HL-60 (cell line): ENCODE results near the gene TMEM248.
"Not testable (repeated sequence)": the region's sequence is repeated elsewhere in the genome, so short reads cannot be mapped to it uniquely, and the experiment has no call there.

ENCODE experiments used
- DNase-seq, 2 experiments: peaks; one replicate each; pipeline ENCODE4 v3.0.0-alpha.2; 2010 to 2020; ENCODE audit warnings: low read depth in 1 of 2, low spot score in 1 of 2
- H3K27ac ChIP-seq: fragments of 250-450 bp; sonication (Bioruptor Pico); replicated peaks from 2 replicates; pipeline ENCODE4 v1.5.1; 2020; ENCODE audit warnings: mild to moderate bottlenecking, moderate library complexity
- H3K27me3 ChIP-seq: fragments of 250-450 bp; sonication (Bioruptor Pico); 2 replicates; pipeline ENCODE4 v1.5.1; 2021; ENCODE audit warnings: mild to moderate bottlenecking, moderate library complexity; ENCODE audit not compliant: insufficient read depth, poor library complexity, severe bottlenecking
- H3K4me3 ChIP-seq: replicated peaks from 2 replicates; pipeline ENCODE4 v1.5.1; 2011; ENCODE audit warnings: mild to moderate bottlenecking, control low read depth, low read length; ENCODE audit not compliant: insufficient read depth
- GABPA ChIP-seq: IDR thresholded peaks from 2 replicates; pipeline ENCODE4 v1.6.1; 2012; ENCODE audit warnings: low read depth
- POLR2AphosphoS5 ChIP-seq: IDR thresholded peaks from 2 replicates; pipeline ENCODE4 v1.6.1; 2012; ENCODE audit warnings: low read depth
- REST ChIP-seq: IDR thresholded peaks from 2 replicates; pipeline ENCODE4 v1.6.1; 2012; ENCODE audit warnings: low read depth; ENCODE audit not compliant: insufficient replicate concordance
- SPI1 ChIP-seq: IDR thresholded peaks from 2 replicates; pipeline ENCODE4 v1.6.1; 2012; ENCODE audit warnings: low read depth, mild to moderate bottlenecking, borderline replicate concordance
- TF ChIP-seq, protein P1 (sequence below): IDR thresholded peaks from one replicate; pipeline ENCODE4 v1.5.1; 2011; ENCODE audit warnings: low read length, control low read depth, inconsistent platforms; ENCODE audit not compliant: insufficient read depth

The TMEM248 gene

DNA sequence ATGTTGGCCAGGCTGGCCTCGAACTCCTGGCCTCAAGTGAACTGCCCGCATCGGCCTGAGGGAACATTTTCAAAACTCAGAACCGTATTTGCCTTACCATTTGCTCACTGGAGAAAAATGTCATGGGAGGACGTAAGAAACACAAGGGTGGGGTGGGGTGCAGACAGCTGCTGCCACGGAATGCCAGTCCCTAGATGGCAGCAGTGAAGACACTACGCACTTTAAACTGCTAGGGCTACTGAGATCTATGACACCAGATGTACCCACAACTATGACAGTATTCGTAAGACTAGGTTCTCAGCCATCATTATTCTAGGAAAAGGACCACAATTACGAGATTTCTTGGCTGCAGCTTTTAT lies 73.6 kb downstream of the TMEM248 start:
- TF ChIP-seq, protein P1, sequence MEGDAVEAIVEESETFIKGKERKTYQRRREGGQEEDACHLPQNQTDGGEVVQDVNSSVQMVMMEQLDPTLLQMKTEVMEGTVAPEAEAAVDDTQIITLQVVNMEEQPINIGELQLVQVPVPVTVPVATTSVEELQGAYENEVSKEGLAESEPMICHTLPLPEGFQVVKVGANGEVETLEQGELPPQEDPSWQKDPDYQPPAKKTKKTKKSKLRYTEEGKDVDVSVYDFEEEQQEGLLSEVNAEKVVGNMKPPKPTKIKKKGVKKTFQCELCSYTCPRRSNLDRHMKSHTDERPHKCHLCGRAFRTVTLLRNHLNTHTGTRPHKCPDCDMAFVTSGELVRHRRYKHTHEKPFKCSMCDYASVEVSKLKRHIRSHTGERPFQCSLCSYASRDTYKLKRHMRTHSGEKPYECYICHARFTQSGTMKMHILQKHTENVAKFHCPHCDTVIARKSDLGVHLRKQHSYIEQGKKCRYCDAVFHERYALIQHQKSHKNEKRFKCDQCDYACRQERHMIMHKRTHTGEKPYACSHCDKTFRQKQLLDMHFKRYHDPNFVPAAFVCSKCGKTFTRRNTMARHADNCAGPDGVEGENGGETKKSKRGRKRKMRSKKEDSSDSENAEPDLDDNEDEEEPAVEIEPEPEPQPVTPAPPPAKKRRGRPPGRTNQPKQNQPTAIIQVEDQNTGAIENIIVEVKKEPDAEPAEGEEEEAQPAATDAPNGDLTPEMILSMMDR: peak; percentile 5
- peak; percentile 28 to 69 for DNase-seq

DNA sequence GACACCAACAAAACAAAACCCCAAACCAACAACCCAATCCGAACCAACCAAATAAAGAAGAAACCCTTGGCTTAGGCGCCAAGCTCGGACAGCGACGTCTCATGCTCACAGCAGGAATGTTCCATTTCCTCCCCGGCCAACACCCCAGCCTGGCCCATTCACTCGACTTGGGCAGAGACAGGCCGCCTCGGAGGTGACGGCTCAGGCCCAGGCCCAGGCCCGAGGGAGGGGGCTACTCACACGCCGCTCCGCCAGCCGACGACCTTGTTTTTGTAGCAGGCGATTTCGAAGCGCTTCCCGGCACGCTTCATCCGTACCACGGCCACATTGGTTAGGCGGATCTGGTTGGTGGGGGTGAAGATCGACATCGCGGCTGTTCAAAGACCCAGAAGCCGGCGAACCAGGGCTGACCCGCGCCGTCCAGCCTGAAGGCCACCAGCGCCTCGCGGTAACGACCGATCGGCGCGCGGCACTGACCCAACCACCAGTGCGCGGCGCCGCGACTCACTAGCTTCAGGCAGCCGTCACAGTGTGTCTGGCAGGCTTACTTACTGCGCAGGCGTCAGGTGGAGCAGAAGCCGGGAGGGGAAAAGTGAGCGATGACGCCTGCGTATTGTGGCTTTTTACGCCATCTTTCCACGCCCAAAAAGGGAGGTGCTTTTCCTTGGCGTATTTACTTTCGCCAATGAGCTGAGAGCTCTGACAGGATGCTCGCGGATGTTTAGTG lies 74.2 kb downstream of the TMEM248 start, which contains the start of gene SBDS:
Gene SBDS (minus strand): TSS at position 537 of the 727 bp plus-strand sequence. CDS start 169 bp downstream, at position 368.
- TF ChIP-seq POLR2AphosphoS5 (peak; percentile 90), GABPA (peak; percentile 86), REST (peak; percentile 40)

More for the DNA sequence above, 73.6 kb downstream of the TMEM248 start:
- H3K27me3 ChIP-seq: not testable (repeated sequence)
- peak overlapping the region; percentile 86 for H3K27ac ChIP-seq
- peak overlapping the region; percentile 60 for H3K4me3 ChIP-seq

GRCh38 chr7:66996444-66997191 lies 75.6 kb downstream of the TMEM248 start, which contains the start of gene TYW1:
TSS of gene TYW1 (plus strand) at chr7:66996833. CDS start at chr7:66996979, 146 bp downstream.
- TF ChIP-seq SPI1 (peak; percentile 41; the same call in 1 of the 2 replicates), GABPA (peak; percentile 48; the same call in 1 of the 2 replicates), POLR2AphosphoS5 (peak; percentile 72; the same call in 1 of the 2 replicates)
- H3K27ac ChIP-seq: peak within 1 kb of the TSS; percentile 87
- H3K4me3 ChIP-seq: peak within 1 kb of the TSS; percentile 88
- peak; percentile 89 to 99 for DNase-seq
- not testable (repeated sequence) for H3K27me3 ChIP-seq

More for the DNA sequence above, 74.2 kb downstream of the TMEM248 start, which contains the start of gene SBDS:
- peak within 1 kb of the TSS; percentile 87 for H3K27ac ChIP-seq
- DNase-seq: peak; percentile 94 to 98
- H3K4me3 ChIP-seq: peak within 1 kb of the TSS; percentile 60
- H3K27me3 ChIP-seq: not testable (repeated sequence)

DNA sequence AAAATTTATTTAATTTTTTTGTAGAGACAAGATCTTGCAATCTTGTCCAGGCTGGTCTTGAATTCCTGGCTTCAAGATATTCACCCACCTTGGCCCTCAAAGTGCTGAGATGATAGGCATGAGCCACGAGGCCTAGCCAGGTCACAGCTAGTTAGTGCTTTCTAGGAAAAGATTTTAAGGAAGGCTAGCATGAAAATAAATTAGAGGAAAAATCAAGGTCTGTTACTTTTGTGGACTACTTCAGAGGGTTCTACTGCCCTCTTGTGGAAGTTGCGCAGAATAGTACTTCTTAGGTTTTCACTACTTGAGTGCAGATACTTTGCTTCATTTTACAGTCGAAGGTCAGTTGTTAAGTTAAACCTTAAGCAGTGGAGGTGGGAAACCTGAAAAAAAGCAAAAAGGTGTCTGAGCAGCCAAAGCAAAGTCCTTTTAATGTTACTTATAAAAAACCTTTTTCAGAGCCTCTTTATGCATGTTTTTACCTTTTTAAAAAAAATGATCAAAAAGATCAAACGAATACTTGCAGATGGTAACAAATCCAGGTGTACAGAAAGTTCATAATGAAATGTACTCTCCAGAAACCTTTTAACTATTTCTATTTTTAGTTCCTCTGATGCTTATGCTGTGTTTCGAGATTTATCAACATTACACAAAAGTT lies 79.7 kb downstream of the TMEM248 start:
- peak in 1 of 2 experiments; percentile 9 for DNase-seq
- not testable (repeated sequence) for H3K4me3 ChIP-seq, H3K27me3 ChIP-seq, H3K27ac ChIP-seq

DNA sequence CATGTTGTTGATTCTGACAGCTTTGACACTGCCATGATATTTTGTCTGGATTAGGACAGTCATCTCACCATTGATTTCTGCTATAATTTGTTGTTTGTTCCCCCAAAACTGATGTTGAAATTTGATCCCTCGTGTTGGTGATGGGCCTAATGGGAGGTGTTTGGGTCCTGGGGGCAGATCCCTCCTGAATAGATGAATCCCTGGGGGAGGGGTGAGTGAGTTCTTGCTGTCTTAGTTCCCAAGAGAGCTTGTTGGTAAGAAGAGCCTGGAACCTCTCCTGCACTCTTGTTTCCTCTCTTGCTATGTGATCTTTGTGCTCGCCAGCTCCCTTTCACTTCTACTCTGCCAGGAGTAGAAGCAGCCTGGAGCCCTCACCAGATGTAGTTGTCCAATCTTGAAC lies 83.1 kb downstream of the TMEM248 start:
- not testable (repeated sequence) for H3K27me3 ChIP-seq, H3K27ac ChIP-seq, DNase-seq, H3K4me3 ChIP-seq

- H3K27ac ChIP-seq: no peak overlapping the region
- no peak for DNase-seq
- no peaks in the 10 kb centered on the region for H3K27me3 ChIP-seq
- H3K4me3 ChIP-seq: no peak overlapping the region
- TF ChIP-seq SPI1 (no peak), GABPA (no peak), POLR2AphosphoS5 (no peak), REST (no peak)
- TF ChIP-seq, protein P1: no peak
These were observed 85.9 kb downstream of the TMEM248 start for GRCh38 chr7:67006965-67007364.
